Bronchial epithelial cell (primary cell): ENCODE measurements around the gene USPL1. TPM values are rescaled to one million over a fixed set of nuclear protein-coding genes. Genes with fewer than 3 reads are reported as not detected.

Experiments used
- DNase-seq: peaks from one replicate; pipeline ENCODE4 v3.0.0-alpha.2; 2010; ENCODE audit warnings: low read depth
- FAIRE-seq: peaks from 2 replicates; lab custom pipeline; 2011; peaks lifted over from hg19 to GRCh38; lab: Jason Lieb, UNC
- H3K27me3 ChIP-seq: 2 replicates; pipeline ENCODE4 v1.5.1; 2011; ENCODE audit warnings: low read length; ENCODE audit not compliant: control insufficient read depth, insufficient read depth
- H3K36me3 ChIP-seq: 2 replicates; pipeline ENCODE4 v1.5.1; 2011; ENCODE audit warnings: low read length; ENCODE audit not compliant: control insufficient read depth, insufficient read depth
- H3K4me3 ChIP-seq: 2 replicates; pipeline ENCODE4 v1.5.1; 2011; ENCODE audit warnings: mild to moderate bottlenecking, low read depth, low read length, control low read depth
- total RNA-seq: library from RNA; depleted of rRNA; stranded (reverse); fragments of >200 nt; gene quantifications from 2 replicates; pipeline ENCODE4 v1.2.1, GENCODE V29; 2014
- TF ChIP-seq, protein P1 (sequence below): IDR thresholded peaks from 2 replicates; pipeline ENCODE4 v1.5.1; 2011; ENCODE audit warnings: mild to moderate bottlenecking, moderate library complexity, low read length, control low read depth, inconsistent platforms; ENCODE audit not compliant: insufficient read depth, severe bottlenecking

Gene USPL1
- total RNA-seq, 1 donor from 2014 or later, result 20.0 TPM

- H3K36me3 ChIP-seq, result peaks cover 4% of the 10 kb centered on the region
- peak overlapping the region; percentile 91 for H3K4me3 ChIP-seq
- no peaks in the 10 kb centered on the region for H3K27me3 ChIP-seq
- FAIRE-seq (no peak), DNase-seq (no peak)
- TF ChIP-seq, protein P1, sequence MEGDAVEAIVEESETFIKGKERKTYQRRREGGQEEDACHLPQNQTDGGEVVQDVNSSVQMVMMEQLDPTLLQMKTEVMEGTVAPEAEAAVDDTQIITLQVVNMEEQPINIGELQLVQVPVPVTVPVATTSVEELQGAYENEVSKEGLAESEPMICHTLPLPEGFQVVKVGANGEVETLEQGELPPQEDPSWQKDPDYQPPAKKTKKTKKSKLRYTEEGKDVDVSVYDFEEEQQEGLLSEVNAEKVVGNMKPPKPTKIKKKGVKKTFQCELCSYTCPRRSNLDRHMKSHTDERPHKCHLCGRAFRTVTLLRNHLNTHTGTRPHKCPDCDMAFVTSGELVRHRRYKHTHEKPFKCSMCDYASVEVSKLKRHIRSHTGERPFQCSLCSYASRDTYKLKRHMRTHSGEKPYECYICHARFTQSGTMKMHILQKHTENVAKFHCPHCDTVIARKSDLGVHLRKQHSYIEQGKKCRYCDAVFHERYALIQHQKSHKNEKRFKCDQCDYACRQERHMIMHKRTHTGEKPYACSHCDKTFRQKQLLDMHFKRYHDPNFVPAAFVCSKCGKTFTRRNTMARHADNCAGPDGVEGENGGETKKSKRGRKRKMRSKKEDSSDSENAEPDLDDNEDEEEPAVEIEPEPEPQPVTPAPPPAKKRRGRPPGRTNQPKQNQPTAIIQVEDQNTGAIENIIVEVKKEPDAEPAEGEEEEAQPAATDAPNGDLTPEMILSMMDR, result no peak
Measured at GRCh38 chr13:30618186-30618929, 638 bp downstream of the USPL1 start.

- DNase-seq (peak; percentile 46), FAIRE-seq (no peak)
- Histone ChIP-seq H3K4me3 (peak overlapping the region; percentile 91), H3K36me3 (peaks cover 4% of the 10 kb centered on the region), H3K27me3 (no peaks in the 10 kb centered on the region)
- TF ChIP-seq, protein P1, result no peak
Measured at GRCh38 chr13:30618930-30619279, 1.2 kb downstream of the USPL1 start.

DNA sequence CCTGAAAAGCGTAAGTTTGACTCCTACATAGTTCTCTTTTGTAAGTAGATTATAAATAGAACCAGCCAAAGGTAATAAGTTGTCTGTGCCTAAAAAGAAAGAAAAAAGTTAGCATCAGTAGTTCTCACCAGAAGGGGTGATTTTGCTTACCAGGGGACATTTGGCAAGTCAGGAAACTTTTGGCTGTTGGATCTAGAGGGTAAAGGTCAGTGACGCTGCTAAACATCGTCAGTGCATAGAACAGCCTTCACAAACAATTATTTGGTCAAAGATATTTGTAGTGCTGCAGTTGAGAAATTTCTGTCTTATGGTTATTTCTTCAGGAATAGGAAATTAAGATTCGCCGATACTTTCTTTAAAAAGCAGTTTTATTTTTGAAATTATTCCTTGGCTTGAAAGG lies 2.0 kb downstream of the USPL1 start:
- DNase-seq (no peak), FAIRE-seq (no peak)
- H3K4me3 ChIP-seq, result no peak overlapping the region
- H3K27me3 ChIP-seq, result no peaks in the 10 kb centered on the region
- TF ChIP-seq, protein P1, result no peak
- H3K36me3 ChIP-seq, result peaks cover 5% of the 10 kb centered on the region

GRCh38 chr13:30620941-30621340 lies 3.2 kb downstream of the USPL1 start:
- FAIRE-seq, result no peak

DNA sequence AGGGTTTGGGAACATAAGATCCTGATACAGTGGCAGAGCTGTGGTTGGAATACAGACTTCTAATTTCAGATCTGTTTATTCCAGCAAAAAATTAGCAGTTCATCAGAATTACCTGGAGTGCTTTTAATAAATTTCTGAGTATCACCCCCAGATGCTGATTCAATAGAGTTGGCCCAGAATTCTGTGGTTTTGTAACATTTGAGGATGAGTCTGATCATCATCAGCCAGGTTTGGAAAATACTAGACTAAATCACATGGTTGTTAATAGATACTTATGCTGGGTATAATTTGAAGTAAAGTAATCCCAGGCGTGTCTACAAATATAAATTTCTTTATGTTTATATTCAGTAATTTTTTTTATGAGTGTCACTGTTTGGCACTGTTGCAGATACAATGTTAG lies 4.8 kb downstream of the USPL1 start:
- TF ChIP-seq, protein P1, result no peak
- DNase-seq (no peak), FAIRE-seq (no peak)
- no peak overlapping the region for H3K4me3 ChIP-seq
- peaks cover 5% of the 10 kb centered on the region for H3K36me3 ChIP-seq
- no peaks in the 10 kb centered on the region for H3K27me3 ChIP-seq

More at GRCh38 chr13:30620941-30621340, 3.2 kb downstream of the USPL1 start:
- TF ChIP-seq, protein P1, result no peak
- Histone ChIP-seq H3K27me3 (no peaks in the 10 kb centered on the region), H3K36me3 (peaks cover 5% of the 10 kb centered on the region), H3K4me3 (no peak overlapping the region)
- DNase-seq, result no peak

DNA sequence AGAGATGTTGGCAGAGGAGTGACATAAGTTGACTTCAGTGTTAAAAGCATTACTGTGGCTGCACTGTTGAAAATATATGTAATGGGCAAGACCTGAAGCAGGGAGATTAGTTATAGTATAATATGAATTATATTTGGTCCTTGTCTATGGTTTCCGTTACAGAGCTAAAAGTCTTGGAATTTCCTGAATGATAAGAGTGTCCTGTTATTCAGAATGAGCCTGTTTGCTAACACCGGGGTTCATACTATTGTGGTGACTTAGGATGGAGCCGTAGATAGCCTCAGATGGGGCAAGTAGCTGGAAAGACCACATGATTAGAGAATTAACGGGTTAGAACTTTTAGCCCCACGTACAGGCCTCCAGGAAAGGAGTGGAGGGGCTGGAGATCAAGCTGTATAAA lies 5.7 kb downstream of the USPL1 start:
- Histone ChIP-seq H3K27me3 (no peaks in the 10 kb centered on the region), H3K4me3 (no peak overlapping the region), H3K36me3 (peaks cover 5% of the 10 kb centered on the region)
- TF ChIP-seq, protein P1, result no peak
- no peak for DNase-seq
- FAIRE-seq, result no peak
